WTC11 (cell line): Measurements from ENCODE around the gene PRKD1.

Source experiments
- CBFB ChIP-seq: sonication (generic); formaldehyde crosslinking; IDR thresholded peaks from 2 replicates; pipeline ENCODE4 v1.8.1; 2022; ENCODE audit warnings: mild to moderate bottlenecking, low read depth, missing genetic modification reagents
- CREB1 ChIP-seq: sonication (generic); formaldehyde crosslinking; IDR thresholded peaks from 2 replicates; pipeline ENCODE4 v1.8.0; 2023; ENCODE audit warnings: mild to moderate bottlenecking, missing genetic modification reagents
- IRF2 ChIP-seq: sonication (generic); formaldehyde crosslinking; IDR thresholded peaks from 2 replicates; pipeline ENCODE4 v1.8.0; 2022; ENCODE audit warnings: low read depth, missing genetic modification reagents, borderline replicate concordance
- NR2C2 ChIP-seq: sonication (generic); formaldehyde crosslinking; IDR thresholded peaks from 2 replicates; pipeline ENCODE4 v1.8.0; 2022; ENCODE audit warnings: mild to moderate bottlenecking, missing genetic modification reagents
- ZNF138 ChIP-seq: sonication (generic); formaldehyde crosslinking; conservative IDR thresholded peaks from 2 replicates; pipeline ENCODE4 v1.8.1; 2022; ENCODE audit warnings: mild to moderate bottlenecking, moderate library complexity, missing genetic modification reagents
- TF ChIP-seq, protein P1 (sequence below): fragments of 200-600 bp; IDR thresholded peaks from 2 replicates; pipeline ENCODE4 v1.8.0; 2022; ENCODE audit warnings: antibody characterized with exemption
- TF ChIP-seq, protein P2 (sequence below): sonication (generic); formaldehyde crosslinking; IDR thresholded peaks from 2 replicates; pipeline ENCODE4 v1.8.0; 2023; ENCODE audit warnings: missing genetic modification reagents
- TF ChIP-seq, protein P3 (sequence below): sonication (generic); formaldehyde crosslinking; IDR thresholded peaks from 2 replicates; pipeline ENCODE4 v1.8.0; 2022; ENCODE audit warnings: mild to moderate bottlenecking, missing genetic modification reagents
- TF ChIP-seq, protein P4 (sequence below): sonication (generic); formaldehyde crosslinking; IDR thresholded peaks from 2 replicates; pipeline ENCODE4 v1.8.0; 2022; ENCODE audit warnings: mild to moderate bottlenecking, missing genetic modification reagents
- TF ChIP-seq, protein P5 (sequence below): sonication (generic); formaldehyde crosslinking; IDR thresholded peaks from 2 replicates; pipeline ENCODE4 v1.8.1; 2023; ENCODE audit warnings: mild to moderate bottlenecking, missing genetic modification reagents, moderate library complexity
- TF ChIP-seq, protein P6 (sequence below): sonication (generic); formaldehyde crosslinking; conservative IDR thresholded peaks from 2 replicates; pipeline ENCODE4 v1.8.1; 2022; ENCODE audit warnings: mild to moderate bottlenecking, missing genetic modification reagents
- TF ChIP-seq, protein P7 (sequence below): sonication (generic); formaldehyde crosslinking; IDR thresholded peaks from 2 replicates; pipeline ENCODE4 v1.8.1; 2023; ENCODE audit warnings: mild to moderate bottlenecking, missing genetic modification reagents
- TF ChIP-seq, protein P8 (sequence below): sonication (generic); formaldehyde crosslinking; IDR thresholded peaks from 2 replicates; pipeline ENCODE4 v1.8.1; 2022; ENCODE audit warnings: low read depth, mild to moderate bottlenecking, moderate library complexity, missing genetic modification reagents, borderline replicate concordance
- TF ChIP-seq, protein P9 (sequence below): sonication (generic); formaldehyde crosslinking; IDR thresholded peaks from 2 replicates; pipeline ENCODE4 v1.8.0; 2022; ENCODE audit warnings: missing genetic modification reagents

DNA sequence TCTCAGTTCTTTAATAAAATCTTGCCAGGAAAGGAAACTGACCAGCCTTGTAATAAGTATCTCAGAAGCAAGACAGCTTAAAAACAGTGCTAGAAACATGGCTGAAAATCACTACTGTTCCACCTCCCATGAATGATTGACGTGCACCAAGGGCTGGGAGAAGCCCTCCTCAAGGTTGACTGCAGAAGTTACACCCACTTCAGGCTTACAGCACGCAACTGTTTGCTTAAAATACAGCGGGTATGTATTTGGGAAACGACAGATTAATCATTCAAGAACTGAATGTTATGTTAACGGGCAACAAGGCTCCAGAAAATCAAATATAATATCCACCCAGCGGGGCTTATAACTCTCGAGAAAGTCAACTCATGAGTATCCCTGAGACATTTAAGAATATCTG, 22.1 kb downstream of the PRKD1 start:
- TF ChIP-seq, protein P1, sequence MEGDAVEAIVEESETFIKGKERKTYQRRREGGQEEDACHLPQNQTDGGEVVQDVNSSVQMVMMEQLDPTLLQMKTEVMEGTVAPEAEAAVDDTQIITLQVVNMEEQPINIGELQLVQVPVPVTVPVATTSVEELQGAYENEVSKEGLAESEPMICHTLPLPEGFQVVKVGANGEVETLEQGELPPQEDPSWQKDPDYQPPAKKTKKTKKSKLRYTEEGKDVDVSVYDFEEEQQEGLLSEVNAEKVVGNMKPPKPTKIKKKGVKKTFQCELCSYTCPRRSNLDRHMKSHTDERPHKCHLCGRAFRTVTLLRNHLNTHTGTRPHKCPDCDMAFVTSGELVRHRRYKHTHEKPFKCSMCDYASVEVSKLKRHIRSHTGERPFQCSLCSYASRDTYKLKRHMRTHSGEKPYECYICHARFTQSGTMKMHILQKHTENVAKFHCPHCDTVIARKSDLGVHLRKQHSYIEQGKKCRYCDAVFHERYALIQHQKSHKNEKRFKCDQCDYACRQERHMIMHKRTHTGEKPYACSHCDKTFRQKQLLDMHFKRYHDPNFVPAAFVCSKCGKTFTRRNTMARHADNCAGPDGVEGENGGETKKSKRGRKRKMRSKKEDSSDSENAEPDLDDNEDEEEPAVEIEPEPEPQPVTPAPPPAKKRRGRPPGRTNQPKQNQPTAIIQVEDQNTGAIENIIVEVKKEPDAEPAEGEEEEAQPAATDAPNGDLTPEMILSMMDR: no peak
- TF ChIP-seq ZNF138 (no peak), CREB1 (CRISPR knock-in tag) (no peak), NR2C2 (CRISPR knock-in tag) (no peak), CBFB (CRISPR knock-in tag) (no peak), IRF2 (no peak)
- TF ChIP-seq, protein P2, sequence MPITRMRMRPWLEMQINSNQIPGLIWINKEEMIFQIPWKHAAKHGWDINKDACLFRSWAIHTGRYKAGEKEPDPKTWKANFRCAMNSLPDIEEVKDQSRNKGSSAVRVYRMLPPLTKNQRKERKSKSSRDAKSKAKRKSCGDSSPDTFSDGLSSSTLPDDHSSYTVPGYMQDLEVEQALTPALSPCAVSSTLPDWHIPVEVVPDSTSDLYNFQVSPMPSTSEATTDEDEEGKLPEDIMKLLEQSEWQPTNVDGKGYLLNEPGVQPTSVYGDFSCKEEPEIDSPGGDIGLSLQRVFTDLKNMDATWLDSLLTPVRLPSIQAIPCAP: no peak
- TF ChIP-seq, protein P3, sequence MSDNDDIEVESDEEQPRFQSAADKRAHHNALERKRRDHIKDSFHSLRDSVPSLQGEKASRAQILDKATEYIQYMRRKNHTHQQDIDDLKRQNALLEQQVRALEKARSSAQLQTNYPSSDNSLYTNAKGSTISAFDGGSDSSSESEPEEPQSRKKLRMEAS (CRISPR knock-in tag): no peak
- TF ChIP-seq, protein P4, sequence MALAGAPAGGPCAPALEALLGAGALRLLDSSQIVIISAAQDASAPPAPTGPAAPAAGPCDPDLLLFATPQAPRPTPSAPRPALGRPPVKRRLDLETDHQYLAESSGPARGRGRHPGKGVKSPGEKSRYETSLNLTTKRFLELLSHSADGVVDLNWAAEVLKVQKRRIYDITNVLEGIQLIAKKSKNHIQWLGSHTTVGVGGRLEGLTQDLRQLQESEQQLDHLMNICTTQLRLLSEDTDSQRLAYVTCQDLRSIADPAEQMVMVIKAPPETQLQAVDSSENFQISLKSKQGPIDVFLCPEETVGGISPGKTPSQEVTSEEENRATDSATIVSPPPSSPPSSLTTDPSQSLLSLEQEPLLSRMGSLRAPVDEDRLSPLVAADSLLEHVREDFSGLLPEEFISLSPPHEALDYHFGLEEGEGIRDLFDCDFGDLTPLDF: no peak
- TF ChIP-seq, protein P5, sequence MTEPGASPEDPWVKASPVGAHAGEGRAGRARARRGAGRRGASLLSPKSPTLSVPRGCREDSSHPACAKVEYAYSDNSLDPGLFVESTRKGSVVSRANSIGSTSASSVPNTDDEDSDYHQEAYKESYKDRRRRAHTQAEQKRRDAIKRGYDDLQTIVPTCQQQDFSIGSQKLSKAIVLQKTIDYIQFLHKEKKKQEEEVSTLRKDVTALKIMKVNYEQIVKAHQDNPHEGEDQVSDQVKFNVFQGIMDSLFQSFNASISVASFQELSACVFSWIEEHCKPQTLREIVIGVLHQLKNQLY (CRISPR knock-in tag): no peak
- TF ChIP-seq, protein P6, sequence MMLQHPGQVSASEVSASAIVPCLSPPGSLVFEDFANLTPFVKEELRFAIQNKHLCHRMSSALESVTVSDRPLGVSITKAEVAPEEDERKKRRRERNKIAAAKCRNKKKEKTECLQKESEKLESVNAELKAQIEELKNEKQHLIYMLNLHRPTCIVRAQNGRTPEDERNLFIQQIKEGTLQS (CRISPR knock-in tag): no peak
- TF ChIP-seq, protein P7, sequence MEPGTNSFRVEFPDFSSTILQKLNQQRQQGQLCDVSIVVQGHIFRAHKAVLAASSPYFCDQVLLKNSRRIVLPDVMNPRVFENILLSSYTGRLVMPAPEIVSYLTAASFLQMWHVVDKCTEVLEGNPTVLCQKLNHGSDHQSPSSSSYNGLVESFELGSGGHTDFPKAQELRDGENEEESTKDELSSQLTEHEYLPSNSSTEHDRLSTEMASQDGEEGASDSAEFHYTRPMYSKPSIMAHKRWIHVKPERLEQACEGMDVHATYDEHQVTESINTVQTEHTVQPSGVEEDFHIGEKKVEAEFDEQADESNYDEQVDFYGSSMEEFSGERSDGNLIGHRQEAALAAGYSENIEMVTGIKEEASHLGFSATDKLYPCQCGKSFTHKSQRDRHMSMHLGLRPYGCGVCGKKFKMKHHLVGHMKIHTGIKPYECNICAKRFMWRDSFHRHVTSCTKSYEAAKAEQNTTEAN: no peak
- TF ChIP-seq, protein P8, sequence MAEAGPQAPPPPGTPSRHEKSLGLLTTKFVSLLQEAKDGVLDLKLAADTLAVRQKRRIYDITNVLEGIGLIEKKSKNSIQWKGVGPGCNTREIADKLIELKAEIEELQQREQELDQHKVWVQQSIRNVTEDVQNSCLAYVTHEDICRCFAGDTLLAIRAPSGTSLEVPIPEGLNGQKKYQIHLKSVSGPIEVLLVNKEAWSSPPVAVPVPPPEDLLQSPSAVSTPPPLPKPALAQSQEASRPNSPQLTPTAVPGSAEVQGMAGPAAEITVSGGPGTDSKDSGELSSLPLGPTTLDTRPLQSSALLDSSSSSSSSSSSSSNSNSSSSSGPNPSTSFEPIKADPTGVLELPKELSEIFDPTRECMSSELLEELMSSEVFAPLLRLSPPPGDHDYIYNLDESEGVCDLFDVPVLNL (CRISPR knock-in tag): no peak
- TF ChIP-seq, protein P9, sequence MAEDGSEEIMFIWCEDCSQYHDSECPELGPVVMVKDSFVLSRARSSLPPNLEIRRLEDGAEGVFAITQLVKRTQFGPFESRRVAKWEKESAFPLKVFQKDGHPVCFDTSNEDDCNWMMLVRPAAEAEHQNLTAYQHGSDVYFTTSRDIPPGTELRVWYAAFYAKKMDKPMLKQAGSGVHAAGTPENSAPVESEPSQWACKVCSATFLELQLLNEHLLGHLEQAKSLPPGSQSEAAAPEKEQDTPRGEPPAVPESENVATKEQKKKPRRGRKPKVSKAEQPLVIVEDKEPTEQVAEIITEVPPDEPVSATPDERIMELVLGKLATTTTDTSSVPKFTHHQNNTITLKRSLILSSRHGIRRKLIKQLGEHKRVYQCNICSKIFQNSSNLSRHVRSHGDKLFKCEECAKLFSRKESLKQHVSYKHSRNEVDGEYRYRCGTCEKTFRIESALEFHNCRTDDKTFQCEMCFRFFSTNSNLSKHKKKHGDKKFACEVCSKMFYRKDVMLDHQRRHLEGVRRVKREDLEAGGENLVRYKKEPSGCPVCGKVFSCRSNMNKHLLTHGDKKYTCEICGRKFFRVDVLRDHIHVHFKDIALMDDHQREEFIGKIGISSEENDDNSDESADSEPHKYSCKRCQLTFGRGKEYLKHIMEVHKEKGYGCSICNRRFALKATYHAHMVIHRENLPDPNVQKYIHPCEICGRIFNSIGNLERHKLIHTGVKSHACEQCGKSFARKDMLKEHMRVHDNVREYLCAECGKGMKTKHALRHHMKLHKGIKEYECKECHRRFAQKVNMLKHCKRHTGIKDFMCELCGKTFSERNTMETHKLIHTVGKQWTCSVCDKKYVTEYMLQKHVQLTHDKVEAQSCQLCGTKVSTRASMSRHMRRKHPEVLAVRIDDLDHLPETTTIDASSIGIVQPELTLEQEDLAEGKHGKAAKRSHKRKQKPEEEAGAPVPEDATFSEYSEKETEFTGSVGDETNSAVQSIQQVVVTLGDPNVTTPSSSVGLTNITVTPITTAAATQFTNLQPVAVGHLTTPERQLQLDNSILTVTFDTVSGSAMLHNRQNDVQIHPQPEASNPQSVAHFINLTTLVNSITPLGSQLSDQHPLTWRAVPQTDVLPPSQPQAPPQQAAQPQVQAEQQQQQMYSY (CRISPR knock-in tag): no peak
